ENCODE measurements around the gene PTPRT. TPM values are rescaled to one million over a fixed set of nuclear protein-coding genes. Genes with fewer than 3 reads are reported as not detected.

PTPRT gene
- total RNA-seq, 1 donor from 2014 or later: 4.0 TPM

- peak; percentile 48 for DNase-seq
These were observed 658.2 kb downstream of the PTPRT start for GRCh38 chr20:42531508-42531961.

- no peak for DNase-seq
These were observed 658.8 kb downstream of the PTPRT start for GRCh38 chr20:42530855-42531448.

- no peak for DNase-seq
These were observed 659.5 kb downstream of the PTPRT start for GRCh38 chr20:42530191-42530590.

- DNase-seq: no peak
These were observed 665.6 kb downstream of the PTPRT start for GRCh38 chr20:42524058-42524457.

GRCh38 chr20:42516692-42517091 is 673.0 kb downstream of the PTPRT start:
- no peak for DNase-seq

- no peak for DNase-seq
These were observed 679.0 kb downstream of the PTPRT start for GRCh38 chr20:42510686-42511085.

- no peak for DNase-seq
These were observed 681.8 kb downstream of the PTPRT start for GRCh38 chr20:42507874-42508273.

GRCh38 chr20:42506397-42506796 is 683.3 kb downstream of the PTPRT start:
- no peak for DNase-seq

- DNase-seq: no peak
These were observed 687.1 kb downstream of the PTPRT start for GRCh38 chr20:42502591-42502990.

GRCh38 chr20:42496595-42496994 is 693.1 kb downstream of the PTPRT start:
- DNase-seq: peak; percentile 3

- DNase-seq: no peak
These were observed 695.4 kb downstream of the PTPRT start for GRCh38 chr20:42494290-42494689.

GRCh38 chr20:42493001-42493400 is 696.7 kb downstream of the PTPRT start:
- no peak for DNase-seq

- DNase-seq: no peak
These were observed 697.4 kb downstream of the PTPRT start for GRCh38 chr20:42492290-42492689.

- DNase-seq: no peak
These were observed 704.1 kb downstream of the PTPRT start for GRCh38 chr20:42485556-42485955.

GRCh38 chr20:42484790-42485375 is 704.8 kb downstream of the PTPRT start:
- no peak for DNase-seq

- peak; percentile 72 for DNase-seq
These were observed 705.4 kb downstream of the PTPRT start for GRCh38 chr20:42484335-42484734.

GRCh38 chr20:42483730-42484303 is 705.9 kb downstream of the PTPRT start:
- DNase-seq: no peak

- DNase-seq: no peak
These were observed 706.9 kb downstream of the PTPRT start for GRCh38 chr20:42482808-42483207.

GRCh38 chr20:42475773-42476172 is 713.9 kb downstream of the PTPRT start:
- DNase-seq: no peak

GRCh38 chr20:42474646-42475045 is 715.1 kb downstream of the PTPRT start:
- DNase-seq: no peak

- no peak for DNase-seq
These were observed 717.5 kb downstream of the PTPRT start for GRCh38 chr20:42472198-42472597.

- DNase-seq: no peak
These were observed 727.6 kb downstream of the PTPRT start for GRCh38 chr20:42461965-42462593.

GRCh38 chr20:42461291-42461690 is 728.4 kb downstream of the PTPRT start:
- DNase-seq: no peak

- no peak for DNase-seq
These were observed 742.4 kb downstream of the PTPRT start for GRCh38 chr20:42447270-42447669.

Measured in skin of body (tissue), 2 donors.